ENCODE results near the gene LONRF2.

The LONRF2 gene

GRCh38 chr2:100277540-100278207 lies 44.6 kb downstream of the LONRF2 start:
- DNase-seq (ENCODE audit: low spot score) = no peak
- ChIA-PET POLR2A (ENCODE audit: low non-redundant PET) (no interaction called here), CTCF (interaction anchor here (2.7 kb wide), 1 partner anchor 14 kb away, joined by 9 read pairs; no protein-coding TSS in a partner anchor)
- no peak for TF ChIP-seq CTCF (conservative IDR thresholded peaks at IDR 0.05; ENCODE audit: low read depth)
- no peak overlapping the region for H3K27ac ChIP-seq

GRCh38 chr2:100276716-100277115 lies 45.6 kb downstream of the LONRF2 start:
- TF ChIP-seq CTCF (conservative IDR thresholded peaks at IDR 0.05; ENCODE audit: low read depth) = no peak
- H3K27ac ChIP-seq = no peak overlapping the region
- DNase-seq (ENCODE audit: low spot score) = no peak
- ChIA-PET POLR2A (ENCODE audit: low non-redundant PET) (no interaction called here), CTCF (interaction anchor here (0.6 to 2.7 kb wide), 2 partner anchors 13 to 14 kb away, joined by 3 to 9 read pairs; no protein-coding TSS in a partner anchor)

GRCh38 chr2:100275200-100275589 lies 47.1 kb downstream of the LONRF2 start:
- no peak overlapping the region for H3K27ac ChIP-seq
- POLR2A ChIA-PET (ENCODE audit: low non-redundant PET) = no interaction called here
- DNase-seq (ENCODE audit: low spot score) = no peak
- CTCF ChIA-PET = interaction anchor here (2.7 kb wide), 1 partner anchor 12 kb away, joined by 9 read pairs; no protein-coding TSS in a partner anchor
- TF ChIP-seq CTCF (conservative IDR thresholded peaks at IDR 0.05; ENCODE audit: low read depth) = no peak

GRCh38 chr2:100274566-100275199 lies 47.6 kb downstream of the LONRF2 start:
- DNase-seq (ENCODE audit: low spot score) = no peak
- TF ChIP-seq CTCF (conservative IDR thresholded peaks at IDR 0.05; ENCODE audit: low read depth) = no peak
- ChIA-PET POLR2A (ENCODE audit: low non-redundant PET) (no interaction called here), CTCF (interaction anchor here (0.5 to 0.7 kb wide), 3 partner anchors 12 to 1881 kb away, joined by 3 to 4 read pairs (median 3); no protein-coding TSS in a partner anchor)
- H3K27ac ChIP-seq = no peak overlapping the region

- CTCF ChIA-PET = interaction anchor here (0.5 to 0.7 kb wide), 2 partner anchors 11 to 1880 kb away, joined by 3 to 4 read pairs; no protein-coding TSS in a partner anchor
- TF ChIP-seq CTCF (conservative IDR thresholded peaks at IDR 0.05; ENCODE audit: low read depth) = no peak
- DNase-seq (ENCODE audit: low spot score) = no peak
- POLR2A ChIA-PET (ENCODE audit: low non-redundant PET) = no interaction called here
- H3K27ac ChIP-seq = no peak overlapping the region
These were observed 48.2 kb downstream of the LONRF2 start for GRCh38 chr2:100274076-100274475.

GRCh38 chr2:100273387-100273786 lies 48.9 kb downstream of the LONRF2 start:
- no peak overlapping the region for H3K27ac ChIP-seq
- ChIA-PET POLR2A (ENCODE audit: low non-redundant PET) (no interaction called here), CTCF (no interaction called here)
- no peak for TF ChIP-seq CTCF (conservative IDR thresholded peaks at IDR 0.05; ENCODE audit: low read depth)
- DNase-seq (ENCODE audit: low spot score) = no peak
